HG02610 (cell line): Measurements from ENCODE around the gene IDH3G.

Experiments
- ATAC-seq: cut with Tn5 transposase; IDR thresholded peaks from one replicate; pipeline ENCODE4 v1.9.1; 2021; ENCODE audit warnings: mild to moderate bottlenecking, moderate library complexity; ENCODE audit not compliant: unreplicated experiment

IDH3G gene

DNA sequence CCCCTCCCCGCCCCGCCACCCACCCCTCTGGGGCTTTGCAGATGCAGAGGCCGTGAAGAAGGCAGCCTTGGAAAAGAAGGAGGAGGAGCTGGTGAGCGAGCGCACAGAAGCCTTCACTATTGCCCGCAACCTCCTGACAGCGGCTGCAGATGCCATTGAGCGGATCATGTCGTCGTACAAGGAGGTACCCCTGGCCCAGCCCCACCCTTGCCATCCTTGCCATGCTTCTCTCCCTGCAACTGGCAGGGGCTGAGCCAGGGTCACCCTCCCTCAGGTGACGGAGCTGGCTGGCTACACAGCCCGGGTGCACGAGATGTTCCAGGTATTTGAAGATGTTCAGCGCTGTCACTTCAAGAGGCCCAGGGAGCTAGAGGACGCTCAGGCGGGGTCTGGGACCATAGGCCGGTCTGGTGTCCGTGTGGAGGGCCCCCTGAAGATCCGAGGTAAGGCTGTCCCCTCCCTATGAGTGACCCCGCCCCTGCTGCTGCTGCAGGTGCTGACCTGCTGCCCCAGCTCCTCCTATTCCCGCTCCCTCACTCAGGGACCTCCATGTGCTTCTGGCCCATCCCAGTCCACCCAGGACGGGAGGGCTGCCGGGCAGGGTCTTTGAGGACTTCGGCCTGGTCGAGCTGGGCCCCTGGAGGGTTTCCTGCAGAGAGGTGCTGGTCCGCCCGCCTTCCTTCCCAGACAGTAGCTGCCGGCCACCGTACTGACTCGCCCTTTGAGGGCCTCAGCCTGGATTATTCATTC is 57.9 kb downstream of the IDH3G start:
- ATAC-seq, result no peak
